H9 (cell line): Measurements from ENCODE around the gene UQCC2. TPM values are rescaled to one million over a fixed set of nuclear protein-coding genes. Genes with fewer than 3 reads are reported as not detected.
A peak's percentile ranks its signal among the peaks of the same experiment; 100 is the strongest.

ENCODE experiments used
- DNase-seq: peaks from one replicate; pipeline ENCODE4 v3.0.0-alpha.2; 2017
- H2AFZ ChIP-seq: one replicate; pipeline ENCODE4 v1.6.1; 2013; ENCODE audit warnings: mild to moderate bottlenecking, low read length, control low read depth, moderate library complexity
- H2AK5ac ChIP-seq: 2 replicates; pipeline ENCODE4 v1.6.1; 2013; ENCODE audit warnings: low read length, control low read depth, mixed read lengths; ENCODE audit not compliant: insufficient read length
- H2BK120ac ChIP-seq: one replicate; pipeline ENCODE4 v1.6.1; 2013; ENCODE audit warnings: low read depth, mild to moderate bottlenecking, low read length, control low read depth, inconsistent platforms; ENCODE audit not compliant: poor library complexity, severe bottlenecking
- H2BK12ac ChIP-seq: 2 replicates; pipeline ENCODE4 v1.6.1; 2013; ENCODE audit warnings: low read length, control low read depth, mixed read lengths, low read depth; ENCODE audit not compliant: insufficient read length
- H2BK15ac ChIP-seq: 2 replicates; pipeline ENCODE4 v1.6.1; 2013; ENCODE audit warnings: low read depth, low read length, control low read depth
- H2BK20ac ChIP-seq: one replicate; pipeline ENCODE4 v1.6.1; 2013; ENCODE audit warnings: low read depth, mild to moderate bottlenecking, low read length, control low read depth, inconsistent platforms; ENCODE audit not compliant: poor library complexity, severe bottlenecking
- H2BK5ac ChIP-seq: 2 replicates; pipeline ENCODE4 v1.6.1; 2013; ENCODE audit warnings: low read length, control low read depth, mixed read lengths; ENCODE audit not compliant: insufficient read length
- H3K14ac ChIP-seq: 2 replicates; pipeline ENCODE4 v1.6.1; 2013; ENCODE audit warnings: low read length, control low read depth; ENCODE audit not compliant: insufficient read depth
- H3K18ac ChIP-seq: 2 replicates; pipeline ENCODE4 v1.6.1; 2013; ENCODE audit warnings: low read depth, mild to moderate bottlenecking, mixed read lengths, low read length, control low read depth; ENCODE audit not compliant: insufficient read length
- H3K23ac ChIP-seq: 2 replicates; pipeline ENCODE4 v1.6.1; 2013; ENCODE audit warnings: low read length, control low read depth, mixed read lengths, low read depth; ENCODE audit not compliant: insufficient read length
- H3K23me2 ChIP-seq: 2 replicates; pipeline ENCODE4 v1.6.1; 2013; ENCODE audit warnings: low read depth, mild to moderate bottlenecking, mixed read lengths, low read length, control low read depth; ENCODE audit not compliant: insufficient read length, poor library complexity, severe bottlenecking
- H3K27ac ChIP-seq: 2 replicates; pipeline ENCODE4 v1.5.1; 2013; ENCODE audit warnings: low read length, control low read depth, mixed read lengths, low read depth; ENCODE audit not compliant: insufficient read length
- H3K27me3 ChIP-seq: 2 replicates; pipeline ENCODE4 v1.6.1; 2013; ENCODE audit warnings: low read length, control low read depth, inconsistent platforms; ENCODE audit not compliant: insufficient read depth
- H3K4ac ChIP-seq: 2 replicates; pipeline ENCODE4 v1.6.1; 2013; ENCODE audit warnings: low read depth, mild to moderate bottlenecking, control low read depth, inconsistent platforms, low read length, moderate library complexity
- H3K4me1 ChIP-seq: 2 replicates; pipeline ENCODE4 v1.6.1; 2013; ENCODE audit warnings: low read length, control low read depth, inconsistent platforms; ENCODE audit not compliant: insufficient read depth
- H3K4me2 ChIP-seq: 2 replicates; pipeline ENCODE4 v1.6.1; 2013; ENCODE audit warnings: low read length, control low read depth, mixed read lengths; ENCODE audit not compliant: insufficient read length, insufficient read depth
- H3K56ac ChIP-seq: 2 replicates; pipeline ENCODE4 v1.6.1; 2013; ENCODE audit warnings: low read depth, mild to moderate bottlenecking, mixed read lengths, low read length, control low read depth; ENCODE audit not compliant: insufficient read length
- H3K79me1 ChIP-seq: 2 replicates; pipeline ENCODE4 v1.6.1; 2013; ENCODE audit warnings: low read depth, mild to moderate bottlenecking, moderate library complexity, low read length, control low read depth, inconsistent platforms; ENCODE audit not compliant: insufficient read depth, poor library complexity, severe bottlenecking
- H3K79me2 ChIP-seq: 2 replicates; pipeline ENCODE4 v1.6.1; 2013; ENCODE audit warnings: low read length, control low read depth, inconsistent platforms; ENCODE audit not compliant: insufficient read depth
- H3K9ac ChIP-seq: 2 replicates; pipeline ENCODE4 v1.6.1; 2013; ENCODE audit warnings: low read length, control low read depth, mixed read lengths; ENCODE audit not compliant: insufficient read length; ENCODE audit errors: extremely low read depth
- H3K9me3 ChIP-seq: one replicate; pipeline ENCODE4 v1.6.1; 2013; ENCODE audit warnings: low read depth, low read length, inconsistent platforms; ENCODE audit not compliant: control insufficient read depth
- H3T11ph ChIP-seq: one replicate; pipeline ENCODE4 v1.6.1; 2013; ENCODE audit warnings: mild to moderate bottlenecking, low read length, control low read depth, inconsistent platforms
- H4K20me1 ChIP-seq: one replicate; pipeline ENCODE4 v1.6.1; 2013; ENCODE audit not compliant: control insufficient read depth, insufficient read length, insufficient read depth
- H4K5ac ChIP-seq: 2 replicates; pipeline ENCODE4 v1.6.1; 2013; ENCODE audit warnings: low read depth, mild to moderate bottlenecking, mixed read lengths, low read length, control low read depth; ENCODE audit not compliant: insufficient read length
- H4K8ac ChIP-seq: replicated peaks from 2 replicates; pipeline ENCODE4 v1.6.1; 2013; ENCODE audit warnings: low read length, control low read depth, mixed read lengths, low read depth; ENCODE audit not compliant: insufficient read length
- H4K91ac ChIP-seq: 2 replicates; pipeline ENCODE4 v1.6.1; 2013; ENCODE audit warnings: low read depth, mild to moderate bottlenecking, moderate library complexity, mixed read lengths, low read length, control low read depth; ENCODE audit not compliant: insufficient read length
- H3K27ac Mint-ChIP-seq, 3 experiments: 2 replicates in 2 of 3; 3 replicates in 1 of 3; pipeline ENCODE4 v1.8.0; 2020 to 2021; ENCODE audit warnings: mixed read lengths in 3 of 3, mild to moderate bottlenecking in 1 of 3, moderate library complexity in 1 of 3
- H3K27me3 Mint-ChIP-seq: 2 replicates; pipeline ENCODE4 v1.8.0; 2021; ENCODE audit warnings: low read depth, mild to moderate bottlenecking, moderate library complexity, mixed read lengths
- H3K36me3 Mint-ChIP-seq, 3 experiments: 2 replicates in 2 of 3; 3 replicates in 1 of 3; pipeline ENCODE4 v1.8.0; 2020 to 2021; ENCODE audit warnings: low read depth in 3 of 3, mixed read lengths in 3 of 3; ENCODE audit not compliant: insufficient read depth in 1 of 3
- H3K4me1 Mint-ChIP-seq, 2 experiments: 2 replicates each; pipeline ENCODE4 v1.8.0; 2020; ENCODE audit warnings: mixed read lengths in 2 of 2
- H3K4me3 Mint-ChIP-seq, 2 experiments: 2 replicates in 1 of 2; 3 replicates in 1 of 2; pipeline ENCODE4 v1.8.0; 2020 to 2021; ENCODE audit warnings: mild to moderate bottlenecking in 2 of 2, mixed read lengths in 2 of 2, moderate library complexity in 1 of 2
- H3K9me3 Mint-ChIP-seq, 2 experiments: 2 replicates in 1 of 2; 3 replicates in 1 of 2; pipeline ENCODE4 v1.8.0; 2020; ENCODE audit warnings: mild to moderate bottlenecking in 2 of 2, mixed read lengths in 2 of 2, moderate library complexity in 1 of 2
- CTCF ChIP-seq: fragments of 200-600 bp; sonication (generic); conservative IDR thresholded peaks from 3 replicates; pipeline ENCODE4 v1.8.0; 2021; ENCODE audit warnings: antibody characterized with exemption, mild to moderate bottlenecking
- WGBS: extraction: QIAGEN DNeasy Blood & Tissue Kit; methylation state at CpG from one replicate; pipeline ENCODE4 v1.1.7; 2013; ENCODE audit warnings: missing lambda C conversion rate, low lambda C conversion rate, mixed read lengths; ENCODE audit not compliant: insufficient read length; ENCODE audit errors: extremely low coverage; 5-methylcytosine and 5-hydroxymethylcytosine counted together
- total RNA-seq: library from RNA; stranded (reverse); gene quantifications from 2 replicates; pipeline ENCODE4 v1.2.1, GENCODE V29; 2021

The UQCC2 gene
- total RNA-seq, 1 experiment from 2014 or later, result 140 TPM

- DNase-seq, result no peak
- no peak overlapping the region for H3K18ac ChIP-seq
- H3K79me1 ChIP-seq, result no peaks in the 10 kb centered on the region
- no peak overlapping the region for H2AFZ ChIP-seq
- no peaks in the 10 kb centered on the region for H3K79me2 ChIP-seq
- H3K4me1 ChIP-seq, result no peaks in the 10 kb centered on the region
- no peaks in the 10 kb centered on the region for H3K9me3 ChIP-seq
- H2BK12ac ChIP-seq, result no peak overlapping the region
- Mint-ChIP-seq H3K4me3 (no peak overlapping the region), H3K9me3 (no peaks in the 10 kb centered on the region; a peak in 1 of 5 replicates), H3K27ac (no peak overlapping the region), H3K4me1 (peaks cover 0 to 1% of the 10 kb centered on the region in 2 experiments; a peak in 1 of 4 replicates), H3K27me3 (no peaks in the 10 kb centered on the region), H3K36me3 (peaks cover 20 to 55% (median 35%) of the 10 kb centered on the region in 3 experiments; a peak in 6 of 7 replicates)
- no peak overlapping the region for H4K5ac ChIP-seq
- H3K23me2 ChIP-seq, result no peaks in the 10 kb centered on the region
- peak; percentile 43; the same call in 2 of the 3 replicates for TF ChIP-seq CTCF
- no peak overlapping the region for H2BK5ac ChIP-seq
- no CpG with 5 or more reads among the region's 13 CpGs for whole genome bisulfite sequencing
- no peak overlapping the region for H4K8ac ChIP-seq
- no peak overlapping the region for H3K23ac ChIP-seq
- no peak overlapping the region for H3T11ph ChIP-seq
- H3K4ac ChIP-seq, result no peak overlapping the region
- no peak overlapping the region for H3K9ac ChIP-seq
- H3K4me2 ChIP-seq, result no peak overlapping the region
- no peak overlapping the region for H2AK5ac ChIP-seq
- H2BK20ac ChIP-seq, result no peak overlapping the region
- no peaks in the 10 kb centered on the region for H4K20me1 ChIP-seq
- H2BK120ac ChIP-seq, result no peak overlapping the region
- H3K14ac ChIP-seq, result no peak overlapping the region
- H3K27me3 ChIP-seq, result no peaks in the 10 kb centered on the region
- H3K56ac ChIP-seq, result no peak overlapping the region
- no peak overlapping the region for H2BK15ac ChIP-seq
- no peak overlapping the region for H4K91ac ChIP-seq
- no peak overlapping the region for H3K27ac ChIP-seq
These were observed 45.5 kb downstream of the UQCC2 start for GRCh38 chr6:33665957-33666356.
